PC-3 (cell line): ENCODE measurements around the gene KAZN.

Experiments
- CTCF ChIP-seq: fragments of 300-600 bp; sonication (generic); conservative IDR thresholded peaks from 2 replicates; pipeline ENCODE4 v1.5.1; 2017; ENCODE audit warnings: antibody characterized with exemption, low read depth, mild to moderate bottlenecking, low read length
- EZH2 ChIP-seq: fragments of 300-600 bp; sonication (generic); IDR thresholded peaks from one replicate; pipeline ENCODE4 v1.6.1; 2017; ENCODE audit warnings: antibody characterized with exemption, mild to moderate bottlenecking, low read length; ENCODE audit not compliant: unreplicated experiment

DNA sequence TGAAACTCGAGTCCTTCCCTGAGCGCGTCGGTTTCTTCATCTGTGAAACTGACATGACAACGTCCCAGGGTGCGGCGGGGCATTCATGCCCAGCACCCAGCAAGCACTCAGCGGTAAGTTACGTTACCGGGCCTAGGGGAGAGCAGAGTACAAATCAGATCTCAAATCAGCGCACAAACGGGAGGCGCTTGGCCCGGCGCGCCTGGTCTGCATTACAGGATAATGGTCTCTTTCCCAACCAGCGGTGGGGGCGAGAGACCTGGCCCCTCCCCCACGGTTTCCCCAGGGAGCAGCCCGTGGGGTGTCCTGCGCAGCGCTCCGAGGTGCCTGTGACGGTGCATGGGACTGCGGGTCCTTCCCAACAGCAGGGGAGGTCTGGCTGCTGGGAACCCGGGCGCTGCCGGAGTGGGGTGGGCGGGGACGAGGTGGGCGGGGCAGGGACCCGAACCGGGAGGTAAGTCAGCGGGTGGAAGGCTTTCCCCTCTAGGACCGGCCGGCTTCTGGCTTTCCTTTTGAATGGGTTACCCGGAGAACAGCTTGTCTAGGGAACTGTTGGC, 556.1 kb downstream of the KAZN start:
- TF ChIP-seq CTCF (no peak), EZH2 (no peak)
